ENCODE measurements around the gene SULT1A1. TPM values are rescaled to one million over a fixed set of nuclear protein-coding genes. Genes with fewer than 3 reads are reported as not detected.

The SULT1A1 gene
- total RNA-seq, 2 donors from 2014 or later = 7.0 to 27.2 TPM

GRCh38 chr16:28574925-28575324 lies 34.9 kb downstream of the SULT1A1 start:
- no peak overlapping the region for H3K4me3 ChIP-seq
- TF ChIP-seq, protein P1, sequence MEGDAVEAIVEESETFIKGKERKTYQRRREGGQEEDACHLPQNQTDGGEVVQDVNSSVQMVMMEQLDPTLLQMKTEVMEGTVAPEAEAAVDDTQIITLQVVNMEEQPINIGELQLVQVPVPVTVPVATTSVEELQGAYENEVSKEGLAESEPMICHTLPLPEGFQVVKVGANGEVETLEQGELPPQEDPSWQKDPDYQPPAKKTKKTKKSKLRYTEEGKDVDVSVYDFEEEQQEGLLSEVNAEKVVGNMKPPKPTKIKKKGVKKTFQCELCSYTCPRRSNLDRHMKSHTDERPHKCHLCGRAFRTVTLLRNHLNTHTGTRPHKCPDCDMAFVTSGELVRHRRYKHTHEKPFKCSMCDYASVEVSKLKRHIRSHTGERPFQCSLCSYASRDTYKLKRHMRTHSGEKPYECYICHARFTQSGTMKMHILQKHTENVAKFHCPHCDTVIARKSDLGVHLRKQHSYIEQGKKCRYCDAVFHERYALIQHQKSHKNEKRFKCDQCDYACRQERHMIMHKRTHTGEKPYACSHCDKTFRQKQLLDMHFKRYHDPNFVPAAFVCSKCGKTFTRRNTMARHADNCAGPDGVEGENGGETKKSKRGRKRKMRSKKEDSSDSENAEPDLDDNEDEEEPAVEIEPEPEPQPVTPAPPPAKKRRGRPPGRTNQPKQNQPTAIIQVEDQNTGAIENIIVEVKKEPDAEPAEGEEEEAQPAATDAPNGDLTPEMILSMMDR (IDR thresholded peaks at IDR 0.05) = no peak
- H3K27ac ChIP-seq = no peak overlapping the region
- no peak for DNase-seq (ENCODE audit: low spot score)
- H3K4me1 ChIP-seq (ENCODE audit: control insufficient read depth in 1 of 2, low read depth in 2 of 2) = no peaks in the 10 kb centered on the region
- H3K9me3 ChIP-seq = no peaks in the 10 kb centered on the region
- no peaks in the 10 kb centered on the region for H3K36me3 ChIP-seq
- no peak for ATAC-seq (ENCODE audit: insufficient number of reproducible peaks, low FRiP score, low read depth)
- no peaks in the 10 kb centered on the region for H3K27me3 ChIP-seq (replicated peaks; ENCODE audit: insufficient read depth)

DNA sequence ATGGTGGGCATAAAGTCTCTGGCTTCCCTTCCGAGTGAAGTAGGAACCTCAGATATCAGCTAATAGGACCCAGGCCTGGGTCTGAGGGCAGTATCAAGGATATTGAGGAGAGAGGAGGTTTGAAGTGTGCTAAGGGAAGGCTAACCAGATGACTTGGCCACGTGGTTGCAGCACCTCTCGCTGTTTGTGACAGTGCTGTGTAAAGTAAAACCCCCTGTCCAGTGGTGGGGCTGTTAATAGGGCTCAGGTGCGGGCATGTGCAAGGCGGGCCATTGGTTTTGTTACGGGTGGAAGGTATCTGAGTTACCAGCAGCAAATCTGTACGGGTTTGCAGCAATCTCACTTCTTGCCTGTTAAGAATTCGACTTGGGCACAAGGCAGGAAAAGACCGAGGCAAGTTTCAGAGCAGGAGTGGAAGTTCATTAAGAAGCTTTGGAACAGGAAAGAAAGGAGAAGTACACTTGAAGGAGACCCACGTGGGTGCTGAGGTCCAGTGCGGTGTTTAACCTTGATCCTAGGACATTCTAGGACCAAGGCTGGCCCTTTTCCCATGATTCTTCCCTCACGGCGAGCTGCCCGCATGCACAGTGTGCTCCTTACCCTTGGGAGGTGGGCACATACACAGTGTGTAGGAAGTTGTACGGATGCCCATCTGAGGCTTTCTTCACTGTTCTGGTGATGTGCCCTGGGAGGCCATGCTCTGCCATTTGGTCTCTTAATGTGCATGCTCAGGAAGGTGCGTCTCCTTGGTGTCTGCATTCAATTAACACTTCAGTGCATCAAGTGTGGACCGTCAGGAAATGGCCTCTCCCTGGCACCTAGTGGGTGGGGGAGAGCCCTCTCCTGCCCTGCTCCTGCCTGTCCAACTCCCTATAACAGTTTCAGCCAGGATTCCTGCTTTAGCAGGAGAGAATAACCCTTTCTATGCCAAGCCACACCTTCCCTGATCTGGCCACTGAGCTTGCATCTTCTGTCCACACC lies 35.8 kb downstream of the SULT1A1 start:
- TF ChIP-seq, protein P1 (IDR thresholded peaks at IDR 0.05) = no peak
- no peaks in the 10 kb centered on the region for H3K4me1 ChIP-seq (ENCODE audit: control insufficient read depth in 1 of 2, low read depth in 2 of 2)
- H3K36me3 ChIP-seq = no peaks in the 10 kb centered on the region
- DNase-seq (ENCODE audit: low spot score) (no peak), ATAC-seq (ENCODE audit: insufficient number of reproducible peaks, low FRiP score, low read depth) (no peak)
- H3K9me3 ChIP-seq = no peaks in the 10 kb centered on the region
- no peak overlapping the region for H3K27ac ChIP-seq
- H3K4me3 ChIP-seq = no peak overlapping the region
- no peaks in the 10 kb centered on the region for H3K27me3 ChIP-seq (replicated peaks; ENCODE audit: insufficient read depth)

- H3K27ac ChIP-seq = no peak overlapping the region
- no peaks in the 10 kb centered on the region for H3K9me3 ChIP-seq
- no peak overlapping the region for H3K4me3 ChIP-seq
- no peaks in the 10 kb centered on the region for H3K36me3 ChIP-seq
- no peaks in the 10 kb centered on the region for H3K27me3 ChIP-seq (replicated peaks; ENCODE audit: insufficient read depth)
- TF ChIP-seq, protein P1 (IDR thresholded peaks at IDR 0.05) = no peak
- DNase-seq (ENCODE audit: low spot score) (no peak), ATAC-seq (ENCODE audit: insufficient number of reproducible peaks, low FRiP score, low read depth) (no peak)
- H3K4me1 ChIP-seq (ENCODE audit: control insufficient read depth in 1 of 2, low read depth in 2 of 2) = no peaks in the 10 kb centered on the region
Observed at GRCh38 chr16:28572696-28573510, 36.9 kb downstream of the SULT1A1 start.

DNA sequence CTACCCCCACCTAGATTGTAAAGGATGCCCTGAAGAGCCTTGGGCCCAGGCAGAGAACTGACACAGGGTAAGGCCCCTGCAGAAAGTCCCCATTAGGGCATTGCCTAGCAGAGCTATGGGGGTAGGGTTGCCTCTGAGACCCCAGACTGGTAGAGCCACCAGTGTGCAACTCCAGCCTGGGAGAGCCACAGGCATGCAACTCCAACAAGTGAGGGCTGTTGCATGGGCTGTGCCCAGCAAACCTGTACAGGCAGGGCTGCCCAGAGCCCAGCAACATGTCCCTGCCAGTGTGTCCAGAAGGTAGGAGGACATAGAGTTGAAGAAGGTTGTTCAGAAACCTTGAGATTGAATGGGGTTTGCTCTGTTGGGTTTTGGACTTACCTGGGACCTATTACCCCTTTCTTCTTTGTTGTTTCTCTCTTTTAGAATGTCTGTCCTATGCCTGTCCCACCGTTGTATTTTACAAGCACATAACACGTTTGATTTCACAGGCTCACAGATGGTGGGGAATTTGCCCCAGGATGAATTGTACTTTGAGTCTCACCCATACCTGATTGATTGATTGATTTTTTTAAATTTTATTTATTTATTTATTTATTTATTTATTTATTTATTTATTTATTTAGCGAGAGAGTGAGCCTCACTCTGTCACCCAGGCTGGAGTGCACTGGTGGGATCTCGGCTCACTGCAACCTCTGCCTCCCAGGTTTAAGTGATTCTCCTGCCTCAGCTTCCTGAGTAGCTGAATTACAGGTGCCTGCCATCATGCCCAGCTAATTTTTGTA lies 39.7 kb downstream of the SULT1A1 start:
- DNase-seq (ENCODE audit: low spot score) (no peak), ATAC-seq (ENCODE audit: insufficient number of reproducible peaks, low FRiP score, low read depth) (no peak)
- no peaks in the 10 kb centered on the region for H3K9me3 ChIP-seq
- H3K27me3 ChIP-seq (replicated peaks; ENCODE audit: insufficient read depth) = no peaks in the 10 kb centered on the region
- H3K4me1 ChIP-seq (ENCODE audit: control insufficient read depth in 1 of 2, low read depth in 2 of 2) = no peaks in the 10 kb centered on the region
- TF ChIP-seq, protein P1 (IDR thresholded peaks at IDR 0.05) = no peak
- no peak overlapping the region for H3K27ac ChIP-seq
- H3K36me3 ChIP-seq = no peaks in the 10 kb centered on the region
- no peak overlapping the region for H3K4me3 ChIP-seq
